H9 (cell line): ENCODE results near the gene COX5B. TPM values are rescaled to one million over a fixed set of nuclear protein-coding genes. Genes with fewer than 3 reads are reported as not detected.
"Not testable (repeated sequence)": the region's sequence is repeated elsewhere in the genome, so short reads cannot be mapped to it uniquely, and the experiment has no call there.

ENCODE experiments used
- DNase-seq: peaks from one replicate; pipeline ENCODE4 v3.0.0-alpha.2; 2017
- H2AFZ ChIP-seq: one replicate; pipeline ENCODE4 v1.6.1; 2013; ENCODE audit warnings: mild to moderate bottlenecking, low read length, control low read depth, moderate library complexity
- H2AK5ac ChIP-seq: 2 replicates; pipeline ENCODE4 v1.6.1; 2013; ENCODE audit warnings: low read length, control low read depth, mixed read lengths; ENCODE audit not compliant: insufficient read length
- H2BK120ac ChIP-seq: one replicate; pipeline ENCODE4 v1.6.1; 2013; ENCODE audit warnings: low read depth, mild to moderate bottlenecking, low read length, control low read depth, inconsistent platforms; ENCODE audit not compliant: poor library complexity, severe bottlenecking
- H2BK12ac ChIP-seq: 2 replicates; pipeline ENCODE4 v1.6.1; 2013; ENCODE audit warnings: low read length, control low read depth, mixed read lengths, low read depth; ENCODE audit not compliant: insufficient read length
- H2BK15ac ChIP-seq: 2 replicates; pipeline ENCODE4 v1.6.1; 2013; ENCODE audit warnings: low read depth, low read length, control low read depth
- H2BK20ac ChIP-seq: one replicate; pipeline ENCODE4 v1.6.1; 2013; ENCODE audit warnings: low read depth, mild to moderate bottlenecking, low read length, control low read depth, inconsistent platforms; ENCODE audit not compliant: poor library complexity, severe bottlenecking
- H2BK5ac ChIP-seq: 2 replicates; pipeline ENCODE4 v1.6.1; 2013; ENCODE audit warnings: low read length, control low read depth, mixed read lengths; ENCODE audit not compliant: insufficient read length
- H3K14ac ChIP-seq: 2 replicates; pipeline ENCODE4 v1.6.1; 2013; ENCODE audit warnings: low read length, control low read depth; ENCODE audit not compliant: insufficient read depth
- H3K18ac ChIP-seq: 2 replicates; pipeline ENCODE4 v1.6.1; 2013; ENCODE audit warnings: low read depth, mild to moderate bottlenecking, mixed read lengths, low read length, control low read depth; ENCODE audit not compliant: insufficient read length
- H3K23ac ChIP-seq: 2 replicates; pipeline ENCODE4 v1.6.1; 2013; ENCODE audit warnings: low read length, control low read depth, mixed read lengths, low read depth; ENCODE audit not compliant: insufficient read length
- H3K23me2 ChIP-seq: 2 replicates; pipeline ENCODE4 v1.6.1; 2013; ENCODE audit warnings: low read depth, mild to moderate bottlenecking, mixed read lengths, low read length, control low read depth; ENCODE audit not compliant: insufficient read length, poor library complexity, severe bottlenecking
- H3K27ac ChIP-seq: 2 replicates; pipeline ENCODE4 v1.5.1; 2013; ENCODE audit warnings: low read length, control low read depth, mixed read lengths, low read depth; ENCODE audit not compliant: insufficient read length
- H3K27me3 ChIP-seq: 2 replicates; pipeline ENCODE4 v1.6.1; 2013; ENCODE audit warnings: low read length, control low read depth, inconsistent platforms; ENCODE audit not compliant: insufficient read depth
- H3K4ac ChIP-seq: 2 replicates; pipeline ENCODE4 v1.6.1; 2013; ENCODE audit warnings: low read depth, mild to moderate bottlenecking, control low read depth, inconsistent platforms, low read length, moderate library complexity
- H3K4me1 ChIP-seq: 2 replicates; pipeline ENCODE4 v1.6.1; 2013; ENCODE audit warnings: low read length, control low read depth, inconsistent platforms; ENCODE audit not compliant: insufficient read depth
- H3K4me2 ChIP-seq: 2 replicates; pipeline ENCODE4 v1.6.1; 2013; ENCODE audit warnings: low read length, control low read depth, mixed read lengths; ENCODE audit not compliant: insufficient read length, insufficient read depth
- H3K56ac ChIP-seq: 2 replicates; pipeline ENCODE4 v1.6.1; 2013; ENCODE audit warnings: low read depth, mild to moderate bottlenecking, mixed read lengths, low read length, control low read depth; ENCODE audit not compliant: insufficient read length
- H3K79me1 ChIP-seq: 2 replicates; pipeline ENCODE4 v1.6.1; 2013; ENCODE audit warnings: low read depth, mild to moderate bottlenecking, moderate library complexity, low read length, control low read depth, inconsistent platforms; ENCODE audit not compliant: insufficient read depth, poor library complexity, severe bottlenecking
- H3K79me2 ChIP-seq: 2 replicates; pipeline ENCODE4 v1.6.1; 2013; ENCODE audit warnings: low read length, control low read depth, inconsistent platforms; ENCODE audit not compliant: insufficient read depth
- H3K9ac ChIP-seq: 2 replicates; pipeline ENCODE4 v1.6.1; 2013; ENCODE audit warnings: low read length, control low read depth, mixed read lengths; ENCODE audit not compliant: insufficient read length; ENCODE audit errors: extremely low read depth
- H3K9me3 ChIP-seq: one replicate; pipeline ENCODE4 v1.6.1; 2013; ENCODE audit warnings: low read depth, low read length, inconsistent platforms; ENCODE audit not compliant: control insufficient read depth
- H3T11ph ChIP-seq: one replicate; pipeline ENCODE4 v1.6.1; 2013; ENCODE audit warnings: mild to moderate bottlenecking, low read length, control low read depth, inconsistent platforms
- H4K20me1 ChIP-seq: one replicate; pipeline ENCODE4 v1.6.1; 2013; ENCODE audit not compliant: control insufficient read depth, insufficient read length, insufficient read depth
- H4K5ac ChIP-seq: 2 replicates; pipeline ENCODE4 v1.6.1; 2013; ENCODE audit warnings: low read depth, mild to moderate bottlenecking, mixed read lengths, low read length, control low read depth; ENCODE audit not compliant: insufficient read length
- H4K8ac ChIP-seq: replicated peaks from 2 replicates; pipeline ENCODE4 v1.6.1; 2013; ENCODE audit warnings: low read length, control low read depth, mixed read lengths, low read depth; ENCODE audit not compliant: insufficient read length
- H4K91ac ChIP-seq: 2 replicates; pipeline ENCODE4 v1.6.1; 2013; ENCODE audit warnings: low read depth, mild to moderate bottlenecking, moderate library complexity, mixed read lengths, low read length, control low read depth; ENCODE audit not compliant: insufficient read length
- H3K27ac Mint-ChIP-seq, 3 experiments: 2 replicates in 2 of 3; 3 replicates in 1 of 3; pipeline ENCODE4 v1.8.0; 2020 to 2021; ENCODE audit warnings: mixed read lengths in 3 of 3, mild to moderate bottlenecking in 1 of 3, moderate library complexity in 1 of 3
- H3K27me3 Mint-ChIP-seq: 2 replicates; pipeline ENCODE4 v1.8.0; 2021; ENCODE audit warnings: low read depth, mild to moderate bottlenecking, moderate library complexity, mixed read lengths
- H3K36me3 Mint-ChIP-seq, 3 experiments: 2 replicates in 2 of 3; 3 replicates in 1 of 3; pipeline ENCODE4 v1.8.0; 2020 to 2021; ENCODE audit warnings: low read depth in 3 of 3, mixed read lengths in 3 of 3; ENCODE audit not compliant: insufficient read depth in 1 of 3
- H3K4me1 Mint-ChIP-seq, 2 experiments: 2 replicates each; pipeline ENCODE4 v1.8.0; 2020; ENCODE audit warnings: mixed read lengths in 2 of 2
- H3K4me3 Mint-ChIP-seq, 2 experiments: 2 replicates in 1 of 2; 3 replicates in 1 of 2; pipeline ENCODE4 v1.8.0; 2020 to 2021; ENCODE audit warnings: mild to moderate bottlenecking in 2 of 2, mixed read lengths in 2 of 2, moderate library complexity in 1 of 2
- H3K9me3 Mint-ChIP-seq, 2 experiments: 2 replicates in 1 of 2; 3 replicates in 1 of 2; pipeline ENCODE4 v1.8.0; 2020; ENCODE audit warnings: mild to moderate bottlenecking in 2 of 2, mixed read lengths in 2 of 2, moderate library complexity in 1 of 2
- WGBS: extraction: QIAGEN DNeasy Blood & Tissue Kit; methylation state at CpG from one replicate; pipeline ENCODE4 v1.1.7; 2013; ENCODE audit warnings: missing lambda C conversion rate, low lambda C conversion rate, mixed read lengths; ENCODE audit not compliant: insufficient read length; ENCODE audit errors: extremely low coverage; 5-methylcytosine and 5-hydroxymethylcytosine counted together
- total RNA-seq: library from RNA; stranded (reverse); gene quantifications from 2 replicates; pipeline ENCODE4 v1.2.1, GENCODE V29; 2021

COX5B gene
- total RNA-seq, 1 experiment from 2014 or later: 237 TPM

DNA sequence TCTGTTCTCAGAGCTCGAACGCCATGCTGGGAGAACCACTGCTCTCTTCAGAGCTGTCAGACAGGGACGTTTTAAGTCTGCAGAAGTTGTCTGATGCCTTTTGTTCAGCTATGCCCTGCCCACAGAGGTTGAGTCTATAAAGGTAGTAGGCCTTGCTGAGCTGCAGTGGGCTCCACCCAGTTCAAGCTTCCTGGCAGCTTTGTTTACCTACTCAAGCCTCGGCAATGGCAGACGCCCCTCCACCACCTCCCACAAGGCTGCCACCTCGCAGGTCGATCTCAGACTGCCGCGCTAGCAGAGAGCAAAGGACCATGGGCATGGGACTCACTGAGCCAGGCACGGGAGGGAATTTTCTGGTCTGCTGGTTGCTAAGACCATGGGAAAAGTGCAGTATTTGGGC lies 44.3 kb upstream of the COX5B start:
- not testable (repeated sequence) for H2BK20ac ChIP-seq, H3K56ac ChIP-seq, H3K36me3 Mint-ChIP-seq, DNase-seq, H3T11ph ChIP-seq, H4K91ac ChIP-seq, H3K23ac ChIP-seq, H3K27ac Mint-ChIP-seq, H3K18ac ChIP-seq, H4K8ac ChIP-seq, H3K14ac ChIP-seq, H2AFZ ChIP-seq, H3K27ac ChIP-seq, H3K79me2 ChIP-seq, H4K20me1 ChIP-seq, H3K4me1 ChIP-seq, H3K27me3 ChIP-seq, H4K5ac ChIP-seq, H3K4me2 ChIP-seq, H3K79me1 ChIP-seq, H3K4me3 Mint-ChIP-seq, H2BK120ac ChIP-seq, H3K9me3 ChIP-seq, H2BK15ac ChIP-seq, H2BK5ac ChIP-seq, H2BK12ac ChIP-seq, H3K4ac ChIP-seq, H3K9ac ChIP-seq, H3K4me1 Mint-ChIP-seq, H3K23me2 ChIP-seq, H2AK5ac ChIP-seq, H3K9me3 Mint-ChIP-seq
- H3K27me3 Mint-ChIP-seq: peaks cover 19% of the 10 kb centered on the region
- WGBS: no CpG with 5 or more reads among the region's 10 CpGs
